NK-92 treated with Interleukin-12 subunit alpha and Interleukin-12 subunit beta, amount 100 ng/mL, for 24 hours (cell line): ENCODE measurements around the gene OLIG2.

Experiments used
- DNase-seq: peaks from one replicate; lab custom pipeline; 2025; lab: John Stamatoyannopoulos, UW

Gene OLIG2

GRCh38 chr21:33033094-33033951 is 7.6 kb downstream of the OLIG2 start:
- DNase-seq, result no peak

DNA sequence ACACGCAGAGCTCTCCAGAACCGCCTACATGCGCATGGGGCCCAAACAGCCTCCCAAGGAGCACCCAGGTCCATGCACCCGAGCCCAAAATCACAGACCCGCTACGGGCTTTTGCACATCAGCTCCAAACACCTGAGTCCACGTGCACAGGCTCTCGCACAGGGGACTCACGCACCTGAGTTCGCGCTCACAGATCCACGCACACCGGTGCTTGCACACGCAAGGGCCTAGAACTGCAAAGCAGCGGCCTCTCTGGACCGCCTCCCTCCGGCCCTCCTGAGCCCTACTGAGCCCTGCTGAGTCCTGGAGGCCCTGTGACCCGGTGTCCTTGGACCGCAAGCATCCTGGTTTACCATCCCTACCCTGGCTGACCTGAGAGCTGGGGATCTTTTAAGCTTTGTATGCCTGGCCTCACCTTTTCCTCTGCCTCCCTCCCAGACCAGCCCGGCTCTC is 8.3 kb downstream of the OLIG2 start:
- DNase-seq, result no peak

DNA sequence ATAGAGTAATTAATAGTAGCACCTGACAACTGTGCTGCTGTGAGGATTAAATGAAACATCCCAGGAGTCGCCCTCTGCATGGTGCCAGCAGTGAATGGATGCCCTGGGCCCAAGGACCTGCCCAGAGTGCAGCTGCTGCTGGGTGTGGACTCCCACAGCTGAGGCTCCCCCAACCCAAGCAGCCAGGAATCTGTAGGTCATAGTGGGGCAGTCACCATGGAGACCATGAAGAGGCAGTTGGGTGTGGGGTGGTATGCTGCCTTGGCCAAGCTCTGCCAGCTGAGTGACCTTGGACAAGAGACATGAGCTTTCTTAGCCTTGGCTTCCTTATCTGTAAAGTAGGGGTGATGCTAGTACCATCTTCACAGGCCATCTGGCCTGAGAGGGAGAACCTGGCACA is 9.4 kb downstream of the OLIG2 start:
- DNase-seq, result no peak

GRCh38 chr21:33036430-33037162 is 10.9 kb downstream of the OLIG2 start:
- DNase-seq, result peak; percentile 91

DNA sequence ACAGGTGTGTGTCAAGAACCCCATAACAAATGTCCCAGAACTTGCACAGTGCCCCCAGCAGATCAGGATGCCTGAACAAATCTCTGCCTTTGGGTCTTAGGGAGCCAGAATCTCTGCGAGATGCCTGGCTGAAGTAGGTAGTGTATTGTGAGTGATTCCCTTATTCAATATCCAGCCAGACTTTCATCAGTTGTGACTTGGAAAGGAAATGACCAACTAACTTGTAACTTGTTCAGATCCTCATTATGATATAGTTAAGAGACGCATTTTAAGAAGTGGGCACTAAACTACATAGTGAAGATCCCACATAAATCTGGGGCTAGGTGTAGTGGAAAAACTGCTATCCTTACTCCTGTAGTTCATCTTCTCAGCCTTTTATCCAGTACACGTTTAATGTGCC is 11.8 kb downstream of the OLIG2 start:
- DNase-seq, result no peak

GRCh38 chr21:33039536-33039935 is 13.8 kb downstream of the OLIG2 start:
- DNase-seq, result no peak

DNA sequence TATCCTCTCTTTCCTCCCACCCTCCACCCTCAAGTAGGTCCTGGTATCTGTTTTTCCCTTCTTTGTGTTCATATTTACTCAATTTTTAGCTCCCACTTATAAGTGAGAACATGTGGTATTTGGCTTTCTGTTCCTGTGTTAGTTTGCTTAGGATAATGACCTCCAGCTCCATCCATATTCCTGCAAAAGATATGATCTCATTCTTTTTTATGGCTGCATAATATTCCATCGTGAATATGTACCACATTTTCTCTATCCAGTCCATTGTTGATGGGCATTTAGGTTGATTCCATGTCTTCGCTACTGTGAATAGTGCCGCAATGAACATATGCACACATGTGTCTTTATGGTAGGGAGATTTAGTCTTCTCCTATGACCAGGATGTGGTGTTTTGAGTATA is 14.5 kb downstream of the OLIG2 start:
- DNase-seq, result no peak

GRCh38 chr21:33041981-33042380 is 16.2 kb downstream of the OLIG2 start:
- DNase-seq, result peak; percentile 26

DNA sequence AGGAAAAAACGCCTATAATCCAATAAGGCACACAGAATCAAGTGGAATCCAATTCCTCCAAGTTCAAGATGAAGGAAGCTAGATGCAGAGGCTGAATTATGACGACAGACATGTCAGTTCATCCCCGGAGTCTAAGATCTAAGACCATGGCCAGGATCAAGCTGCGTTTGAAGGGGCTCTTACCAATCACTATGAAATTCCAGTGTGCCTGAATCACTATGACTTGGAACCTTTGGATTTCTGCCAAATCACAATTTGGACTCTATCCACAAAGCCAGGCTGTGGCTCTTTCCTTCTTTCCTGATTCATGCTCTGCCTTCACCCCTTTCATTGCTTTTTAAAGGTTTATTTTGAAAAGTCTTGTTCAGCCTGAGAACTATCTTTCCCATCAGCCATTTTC is 17.1 kb downstream of the OLIG2 start:
- DNase-seq, result no peak

- no peak for DNase-seq
These were observed 20.7 kb downstream of the OLIG2 start for GRCh38 chr21:33046455-33046854.

- no peak for DNase-seq
These were observed 21.5 kb downstream of the OLIG2 start for GRCh38 chr21:33047231-33047630.

DNA sequence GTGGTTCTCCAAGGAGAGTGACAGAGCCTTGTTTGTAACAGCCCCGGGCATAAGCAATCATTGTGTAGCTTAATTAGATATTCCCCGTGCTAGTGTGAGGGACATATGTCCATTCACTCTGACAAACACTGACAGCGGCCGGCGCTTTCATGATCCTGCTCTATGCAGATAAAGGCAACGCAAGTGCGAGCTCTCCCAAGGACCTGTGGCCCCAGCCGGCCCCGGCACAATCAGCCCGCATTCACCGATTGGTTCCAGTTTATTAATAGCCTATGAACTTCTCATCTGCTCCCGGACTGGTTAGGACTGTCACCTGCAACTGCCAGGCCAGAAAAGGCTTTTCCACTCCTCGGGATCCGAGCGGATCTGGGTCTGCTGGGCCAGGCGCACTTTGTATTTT is 26.2 kb downstream of the OLIG2 start:
- no peak for DNase-seq

GRCh38 chr21:33053951-33054350 is 28.2 kb downstream of the OLIG2 start:
- no peak for DNase-seq

DNA sequence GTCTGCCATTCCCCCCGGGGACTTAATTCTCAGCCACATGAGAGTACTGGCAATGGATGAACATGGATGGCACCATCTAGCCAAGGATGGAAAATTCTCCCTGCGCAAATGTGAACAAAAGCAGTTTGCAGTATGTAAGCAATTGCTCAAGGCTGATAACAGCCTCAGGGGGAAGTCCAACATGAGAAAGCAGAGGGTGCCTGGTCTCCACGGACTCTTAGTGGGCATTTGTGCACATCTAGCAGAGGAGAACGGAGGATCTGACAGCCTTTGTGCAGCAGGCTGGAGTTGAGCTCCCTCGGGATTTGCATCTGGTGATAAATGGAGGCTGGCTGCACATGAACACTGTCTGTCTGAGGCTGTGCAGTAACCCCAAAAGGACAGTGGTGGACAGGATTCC is 30.3 kb downstream of the OLIG2 start:
- no peak for DNase-seq

GRCh38 chr21:33057385-33057940 is 31.7 kb downstream of the OLIG2 start:
- DNase-seq, result no peak

DNA sequence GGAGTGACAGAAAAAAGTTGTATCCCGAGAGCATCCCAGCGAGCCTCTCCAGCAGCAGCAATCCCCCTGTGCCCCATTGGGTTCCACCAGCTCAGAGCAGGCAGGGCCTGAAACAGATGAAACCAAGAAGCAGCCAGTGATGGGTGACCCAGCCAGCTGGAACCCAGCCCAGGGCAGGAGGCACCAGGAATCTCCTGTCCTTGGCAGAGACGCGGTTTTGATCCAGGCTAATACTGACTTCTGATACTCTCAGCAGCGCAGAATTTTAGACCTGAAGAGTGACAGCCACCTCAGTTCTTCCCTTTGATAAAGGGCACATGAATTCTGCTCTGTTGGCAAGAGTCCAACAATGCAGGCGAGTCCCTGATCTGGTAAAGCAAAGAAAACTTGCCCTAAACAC is 32.8 kb downstream of the OLIG2 start:
- no peak for DNase-seq

DNA sequence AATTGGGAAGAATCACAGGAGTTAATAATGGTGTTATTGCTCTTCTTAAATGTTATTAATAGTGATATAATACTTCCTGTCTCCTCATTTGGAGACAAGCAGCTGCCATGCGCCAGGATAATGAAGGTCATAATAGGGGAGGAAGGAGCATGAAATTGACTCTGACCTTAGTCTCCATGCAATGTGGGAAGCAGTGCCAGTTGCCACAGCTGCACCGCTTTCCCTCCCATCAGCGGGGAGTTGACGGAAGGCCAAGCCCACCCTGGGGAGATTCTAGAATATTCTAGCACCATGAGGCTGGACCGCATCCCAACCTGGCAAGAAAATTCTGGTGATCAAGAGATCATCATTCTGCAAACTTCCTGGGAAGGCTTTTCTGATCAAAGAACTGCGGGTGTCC is 33.2 kb downstream of the OLIG2 start:
- DNase-seq, result no peak

GRCh38 chr21:33059380-33059841 is 33.7 kb downstream of the OLIG2 start:
- peak; percentile 88 for DNase-seq

DNA sequence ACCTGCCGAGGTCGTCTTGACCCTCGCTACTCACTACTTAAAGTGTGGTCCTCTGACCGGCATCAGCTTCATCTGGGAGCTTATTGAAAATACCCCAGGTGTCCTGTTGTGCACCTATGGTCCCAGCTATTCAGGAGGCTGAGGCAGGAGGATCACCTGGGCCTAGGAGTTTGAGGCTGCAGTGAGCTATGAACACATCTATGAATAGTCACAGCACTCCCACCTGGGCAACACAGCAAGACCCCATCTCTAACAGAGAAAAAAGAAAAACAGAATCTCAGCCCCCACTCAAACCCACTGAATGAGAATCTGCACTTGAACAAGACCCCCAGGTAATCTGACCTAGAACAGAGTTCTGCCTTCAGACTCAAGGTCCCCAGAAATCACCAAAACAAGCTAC is 35.5 kb downstream of the OLIG2 start:
- DNase-seq, result no peak

GRCh38 chr21:33063375-33063883 is 37.7 kb downstream of the OLIG2 start:
- peak; percentile 48 for DNase-seq

DNA sequence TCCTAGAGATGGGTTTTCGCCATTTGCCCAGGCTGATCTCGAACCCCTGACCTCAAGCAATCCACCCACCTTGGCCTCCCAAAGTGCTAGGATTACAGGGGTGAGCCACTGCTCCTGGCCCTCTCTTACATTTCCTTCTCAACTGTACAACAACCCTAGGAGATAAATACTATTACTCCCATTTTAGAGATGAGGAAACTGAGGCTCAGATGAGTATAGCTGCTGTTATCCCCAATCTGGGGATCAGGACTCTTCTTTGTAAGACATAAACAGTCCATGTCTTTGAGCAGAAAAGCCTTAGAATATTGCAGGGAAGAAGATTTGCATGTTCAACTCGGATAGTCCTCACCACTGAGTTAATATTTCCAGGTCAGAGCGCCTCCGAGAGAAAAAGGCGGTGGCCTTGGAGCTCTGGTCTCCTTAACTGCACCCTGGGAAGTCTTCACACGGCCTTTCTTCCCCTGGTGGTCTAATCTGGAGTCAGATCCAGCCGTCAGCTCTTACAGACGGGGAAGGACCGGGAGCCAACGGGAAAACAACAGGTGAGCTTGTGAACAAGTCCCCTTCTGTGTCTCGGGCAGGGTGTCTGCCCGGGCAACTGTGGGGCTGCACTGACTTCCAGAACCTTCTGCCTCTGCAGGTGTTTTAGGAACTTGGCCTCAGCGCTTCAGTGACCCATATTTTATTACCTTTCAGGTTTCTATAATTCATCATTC is 38.3 kb downstream of the OLIG2 start:
- DNase-seq, result no peak
